Bronchial epithelial cell (primary cell): ENCODE results near the gene CACNA2D3. TPM values are rescaled to one million over a fixed set of nuclear protein-coding genes. Genes with fewer than 3 reads are reported as not detected.

Experiments used
- DNase-seq: peaks from one replicate; pipeline ENCODE4 v3.0.0-alpha.2; 2010; ENCODE audit warnings: low read depth
- FAIRE-seq: peaks from 2 replicates; lab custom pipeline; 2011; peaks lifted over from hg19 to GRCh38; lab: Jason Lieb, UNC
- H3K27me3 ChIP-seq: 2 replicates; pipeline ENCODE4 v1.5.1; 2011; ENCODE audit warnings: low read length; ENCODE audit not compliant: control insufficient read depth, insufficient read depth
- H3K36me3 ChIP-seq: 2 replicates; pipeline ENCODE4 v1.5.1; 2011; ENCODE audit warnings: low read length; ENCODE audit not compliant: control insufficient read depth, insufficient read depth
- H3K4me3 ChIP-seq: 2 replicates; pipeline ENCODE4 v1.5.1; 2011; ENCODE audit warnings: mild to moderate bottlenecking, low read depth, low read length, control low read depth
- CTCF ChIP-seq: IDR thresholded peaks from 2 replicates; pipeline ENCODE4 v1.5.1; 2011; ENCODE audit warnings: mild to moderate bottlenecking, moderate library complexity, low read length, control low read depth, inconsistent platforms; ENCODE audit not compliant: insufficient read depth, severe bottlenecking
- total RNA-seq: library from RNA; depleted of rRNA; stranded (reverse); fragments of >200 nt; gene quantifications from 2 replicates; pipeline ENCODE4 v1.2.1, GENCODE V29; 2014

The CACNA2D3 gene
- total RNA-seq, 1 donor from 2014 or later = not detected

DNA sequence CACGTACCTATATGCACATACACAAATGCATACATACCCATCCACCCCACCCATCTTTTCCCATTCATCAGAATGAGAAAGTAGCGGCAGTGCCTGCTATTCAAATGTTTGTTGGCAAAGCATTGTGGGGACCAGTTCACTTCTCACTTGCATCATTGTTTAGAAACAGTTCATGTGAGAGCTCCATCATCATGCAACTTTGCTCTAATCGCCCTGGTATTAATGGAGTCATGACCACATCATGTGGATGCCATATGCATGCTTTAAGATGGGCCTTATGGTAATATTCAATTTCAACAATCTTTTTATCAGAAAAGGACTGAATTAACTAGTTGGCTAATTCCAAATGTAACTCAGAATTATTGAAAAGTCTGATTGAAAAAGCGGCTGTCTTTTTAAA, 725.0 kb downstream of the CACNA2D3 start:
- FAIRE-seq (no peak), DNase-seq (no peak)
- no peak for TF ChIP-seq CTCF
- Histone ChIP-seq H3K27me3 (no peaks in the 10 kb centered on the region), H3K4me3 (no peak overlapping the region), H3K36me3 (no peaks in the 10 kb centered on the region)

- FAIRE-seq (no peak), DNase-seq (no peak)
- Histone ChIP-seq H3K36me3 (no peaks in the 10 kb centered on the region), H3K27me3 (no peaks in the 10 kb centered on the region), H3K4me3 (no peak overlapping the region)
- no peak for TF ChIP-seq CTCF
Measured at GRCh38 chr3:54849360-54849759, 727.0 kb downstream of the CACNA2D3 start.

- Histone ChIP-seq H3K27me3 (no peaks in the 10 kb centered on the region), H3K4me3 (no peak overlapping the region), H3K36me3 (no peaks in the 10 kb centered on the region)
- FAIRE-seq (no peak), DNase-seq (no peak)
- TF ChIP-seq CTCF = no peak
Measured at GRCh38 chr3:54850484-54851018, 728.2 kb downstream of the CACNA2D3 start.

DNA sequence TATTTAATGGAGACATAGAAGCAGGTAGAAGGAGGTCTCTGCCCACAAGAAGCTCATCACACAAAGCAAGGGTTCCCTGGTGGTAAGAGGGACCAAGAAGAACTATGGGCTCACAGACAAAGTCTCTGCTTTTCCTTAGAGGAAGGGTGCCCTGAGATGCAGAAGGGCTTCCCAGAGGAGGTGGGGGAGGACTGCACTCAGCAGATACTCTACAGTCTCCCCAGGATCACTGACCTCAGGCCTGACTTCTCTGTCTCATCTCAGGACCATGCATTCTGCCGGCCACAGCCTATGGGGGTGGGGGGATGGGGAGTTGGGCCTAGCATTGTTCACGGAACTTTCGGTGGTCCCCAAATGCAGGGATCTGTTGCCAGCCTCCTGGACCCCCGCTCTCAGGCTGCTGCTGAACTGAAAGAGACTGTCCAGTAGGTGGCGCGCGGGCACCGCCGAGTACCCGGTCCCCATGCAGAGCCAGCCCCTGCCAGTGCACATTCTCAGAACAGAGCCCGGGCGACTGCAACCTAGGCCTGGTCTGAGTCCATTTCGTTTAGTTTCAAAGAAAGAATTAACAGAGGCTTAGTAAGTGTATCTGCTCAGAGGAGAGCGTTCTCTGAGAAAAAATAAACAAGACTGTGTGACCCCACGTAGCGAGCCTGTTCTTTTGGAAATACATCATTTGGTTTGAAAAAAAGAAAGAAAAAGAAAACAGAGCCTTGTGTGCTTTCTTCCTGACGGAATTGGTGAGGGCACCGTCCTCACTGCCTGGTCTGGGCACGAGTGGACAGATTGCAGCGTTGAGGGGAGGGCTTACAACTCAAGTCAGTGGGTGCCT, 731.4 kb downstream of the CACNA2D3 start:
- TF ChIP-seq CTCF = peak; percentile 90
- Histone ChIP-seq H3K4me3 (no peak overlapping the region), H3K36me3 (no peaks in the 10 kb centered on the region), H3K27me3 (no peaks in the 10 kb centered on the region)
- FAIRE-seq (no peak), DNase-seq (peak; percentile 13)

- Histone ChIP-seq H3K27me3 (no peaks in the 10 kb centered on the region), H3K36me3 (no peaks in the 10 kb centered on the region), H3K4me3 (no peak overlapping the region)
- TF ChIP-seq CTCF = no peak
- FAIRE-seq (no peak), DNase-seq (no peak)
Measured at GRCh38 chr3:54856271-54856670, 733.9 kb downstream of the CACNA2D3 start.
